ENCODE data around the gene MRTO4.

- no peak for TF ChIP-seq CTCF (IDR thresholded peaks at IDR 0.05)
- no peak for TF ChIP-seq POLR2A (IDR thresholded peaks at IDR 0.05)
These were observed 23.0 kb downstream of the MRTO4 start for GRCh38 chr1:19274636-19275035.
